K562 (cell line): ENCODE results near the gene AFAP1. TPM values are rescaled to one million over a fixed set of nuclear protein-coding genes. Genes with fewer than 3 reads are reported as not detected.

Experiments
- RHOXF2B ChIP-seq: fragments of 250-450 bp; sonication (Bioruptor Pico); conservative IDR thresholded peaks from 2 replicates; pipeline ENCODE4 v1.5.1; 2021
- SRSF3 ChIP-seq: fragments of 200-400 bp; formaldehyde crosslinking; IDR thresholded peaks from 2 replicates; pipeline ENCODE4 v1.6.1; 2016; ENCODE audit warnings: mild to moderate bottlenecking, low read length, moderate library complexity; ENCODE audit not compliant: insufficient read depth
- polyA plus RNA-seq, 8 experiments: library from polyadenylated mRNA; depleted of rRNA in 4 of 8; stranded (reverse) in 5 of 8; unstranded in 3 of 8; fragments of >200 nt; fragmentation: Nextera tagmentation in 2 of 8; fragmentation: Illumina TruSeq in 1 of 8; extraction: Ambion mirVana in 2 of 8; extraction: Trizol in 1 of 8; gene quantifications; 2 replicates each; pipeline versions ENCODE4 v1.2.1 to v1.2.3, GENCODE V29; 2011 to 2014; ENCODE audit warnings: inconsistent platforms in 1 of 8, missing spikeins in 1 of 8
- total RNA-seq, 7 experiments: library from RNA; depleted of rRNA in 6 of 7; stranded (reverse); fragments of >200 nt in 6 of 7; fragmentation: Illumina TruSeq in 2 of 7; extraction: Trizol in 2 of 7; gene quantifications; 2 replicates each; pipeline versions ENCODE4 v1.2.1 to v1.2.3, GENCODE V29; 2011 to 2021; ENCODE audit warnings: low replicate concordance in 1 of 7
- TF ChIP-seq, protein P1 (sequence below): sonication (generic); formaldehyde crosslinking; IDR thresholded peaks from 2 replicates; pipeline ENCODE4 v1.8.0; 2023; ENCODE audit warnings: missing genetic modification reagents, mild to moderate bottlenecking, borderline replicate concordance

The AFAP1 gene
- total and polyA plus RNA-seq, 9 of the 15 experiments (the other 6 are each of a cell fraction or from before 2014, with no cell fraction given): 0.07 to 0.42 (median 0.12) TPM; not detected in 1

DNA sequence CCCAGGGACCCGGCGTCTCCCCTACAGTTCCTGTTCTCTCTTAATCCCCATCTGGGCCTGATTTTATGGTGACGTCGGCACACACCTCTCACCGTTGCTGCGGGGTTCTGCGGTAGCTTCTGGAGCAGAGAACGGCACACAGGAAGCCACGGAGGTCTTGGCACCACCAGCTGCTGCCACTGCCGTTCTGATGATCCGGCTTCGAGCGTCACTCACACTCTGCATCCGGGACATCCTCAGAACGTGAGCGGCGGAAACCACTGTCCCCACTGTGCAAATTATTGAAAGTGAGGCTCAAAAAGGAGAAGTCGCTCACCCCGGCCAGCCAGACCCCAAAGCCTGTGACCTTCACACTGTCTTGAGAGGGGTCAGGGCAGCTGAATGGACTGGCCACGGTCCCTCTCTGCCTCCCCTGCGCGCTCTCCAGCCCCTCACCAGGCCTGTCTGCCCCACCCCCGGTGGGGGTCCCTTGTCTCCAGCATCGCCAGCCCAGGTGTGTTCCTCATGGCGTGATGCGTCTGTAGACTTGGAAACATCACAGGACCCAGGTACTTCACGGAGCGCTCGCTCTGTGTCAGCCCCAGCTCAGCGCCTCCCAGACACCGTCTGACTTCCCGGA is 201.1 kb downstream of the AFAP1 start (continued):
- TF ChIP-seq, protein P1, sequence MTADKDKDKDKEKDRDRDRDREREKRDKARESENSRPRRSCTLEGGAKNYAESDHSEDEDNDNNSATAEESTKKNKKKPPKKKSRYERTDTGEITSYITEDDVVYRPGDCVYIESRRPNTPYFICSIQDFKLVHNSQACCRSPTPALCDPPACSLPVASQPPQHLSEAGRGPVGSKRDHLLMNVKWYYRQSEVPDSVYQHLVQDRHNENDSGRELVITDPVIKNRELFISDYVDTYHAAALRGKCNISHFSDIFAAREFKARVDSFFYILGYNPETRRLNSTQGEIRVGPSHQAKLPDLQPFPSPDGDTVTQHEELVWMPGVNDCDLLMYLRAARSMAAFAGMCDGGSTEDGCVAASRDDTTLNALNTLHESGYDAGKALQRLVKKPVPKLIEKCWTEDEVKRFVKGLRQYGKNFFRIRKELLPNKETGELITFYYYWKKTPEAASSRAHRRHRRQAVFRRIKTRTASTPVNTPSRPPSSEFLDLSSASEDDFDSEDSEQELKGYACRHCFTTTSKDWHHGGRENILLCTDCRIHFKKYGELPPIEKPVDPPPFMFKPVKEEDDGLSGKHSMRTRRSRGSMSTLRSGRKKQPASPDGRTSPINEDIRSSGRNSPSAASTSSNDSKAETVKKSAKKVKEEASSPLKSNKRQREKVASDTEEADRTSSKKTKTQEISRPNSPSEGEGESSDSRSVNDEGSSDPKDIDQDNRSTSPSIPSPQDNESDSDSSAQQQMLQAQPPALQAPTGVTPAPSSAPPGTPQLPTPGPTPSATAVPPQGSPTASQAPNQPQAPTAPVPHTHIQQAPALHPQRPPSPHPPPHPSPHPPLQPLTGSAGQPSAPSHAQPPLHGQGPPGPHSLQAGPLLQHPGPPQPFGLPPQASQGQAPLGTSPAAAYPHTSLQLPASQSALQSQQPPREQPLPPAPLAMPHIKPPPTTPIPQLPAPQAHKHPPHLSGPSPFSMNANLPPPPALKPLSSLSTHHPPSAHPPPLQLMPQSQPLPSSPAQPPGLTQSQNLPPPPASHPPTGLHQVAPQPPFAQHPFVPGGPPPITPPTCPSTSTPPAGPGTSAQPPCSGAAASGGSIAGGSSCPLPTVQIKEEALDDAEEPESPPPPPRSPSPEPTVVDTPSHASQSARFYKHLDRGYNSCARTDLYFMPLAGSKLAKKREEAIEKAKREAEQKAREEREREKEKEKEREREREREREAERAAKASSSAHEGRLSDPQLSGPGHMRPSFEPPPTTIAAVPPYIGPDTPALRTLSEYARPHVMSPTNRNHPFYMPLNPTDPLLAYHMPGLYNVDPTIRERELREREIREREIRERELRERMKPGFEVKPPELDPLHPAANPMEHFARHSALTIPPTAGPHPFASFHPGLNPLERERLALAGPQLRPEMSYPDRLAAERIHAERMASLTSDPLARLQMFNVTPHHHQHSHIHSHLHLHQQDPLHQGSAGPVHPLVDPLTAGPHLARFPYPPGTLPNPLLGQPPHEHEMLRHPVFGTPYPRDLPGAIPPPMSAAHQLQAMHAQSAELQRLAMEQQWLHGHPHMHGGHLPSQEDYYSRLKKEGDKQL (CRISPR knock-in tag): no peak
- TF ChIP-seq SRSF3 (no peak), RHOXF2B (CRISPR knock-in tag) (no peak)
